Peyer's patch (tissue), 4 donors: ENCODE data around the gene CDK3.

Experiments
- POLR2A ChIP-seq, 2 donors: fragments of 450-650 bp; IDR thresholded peaks; one replicate each; pipeline ENCODE4 v1.5.1; 2017; ENCODE audit warnings: antibody characterized with exemption in 2 of 2, mild to moderate bottlenecking in 2 of 2, moderate library complexity in 2 of 2
- TF ChIP-seq, protein P1 (sequence below), 6 experiments: fragments of 450-650 bp in 4 of 6; fragments of 200-600 bp in 2 of 6; sonication (generic) in 1 of 6; IDR thresholded peaks; one replicate each; pipeline ENCODE4 v1.5.1; 2017 to 2019; ENCODE audit warnings: antibody characterized with exemption in 6 of 6, mild to moderate bottlenecking in 3 of 6, moderate library complexity in 1 of 6

DNA sequence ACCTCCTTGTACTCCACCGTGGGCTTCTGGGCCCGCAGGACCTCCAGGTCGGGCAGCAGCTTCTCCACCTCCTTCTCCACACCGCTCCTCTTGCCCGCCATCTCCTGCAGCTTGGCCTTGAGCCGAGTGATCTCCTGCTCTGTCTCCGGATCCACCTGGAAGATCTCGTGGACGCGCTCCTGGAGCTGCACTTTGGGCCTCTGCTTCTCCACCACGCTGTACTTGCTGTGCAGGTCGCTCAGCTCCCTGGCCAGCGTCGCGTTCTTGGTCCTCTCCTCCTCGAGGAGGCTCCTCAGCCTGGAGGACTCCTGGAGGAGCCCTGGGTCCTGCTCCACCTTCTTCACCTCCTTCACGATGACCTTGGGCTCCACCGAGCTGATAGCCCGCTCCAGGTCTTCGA is 8.8 kb downstream of the CDK3 start:
- TF ChIP-seq POLR2A (IDR thresholded peaks at IDR 0.05), result no peak
- TF ChIP-seq, protein P1, sequence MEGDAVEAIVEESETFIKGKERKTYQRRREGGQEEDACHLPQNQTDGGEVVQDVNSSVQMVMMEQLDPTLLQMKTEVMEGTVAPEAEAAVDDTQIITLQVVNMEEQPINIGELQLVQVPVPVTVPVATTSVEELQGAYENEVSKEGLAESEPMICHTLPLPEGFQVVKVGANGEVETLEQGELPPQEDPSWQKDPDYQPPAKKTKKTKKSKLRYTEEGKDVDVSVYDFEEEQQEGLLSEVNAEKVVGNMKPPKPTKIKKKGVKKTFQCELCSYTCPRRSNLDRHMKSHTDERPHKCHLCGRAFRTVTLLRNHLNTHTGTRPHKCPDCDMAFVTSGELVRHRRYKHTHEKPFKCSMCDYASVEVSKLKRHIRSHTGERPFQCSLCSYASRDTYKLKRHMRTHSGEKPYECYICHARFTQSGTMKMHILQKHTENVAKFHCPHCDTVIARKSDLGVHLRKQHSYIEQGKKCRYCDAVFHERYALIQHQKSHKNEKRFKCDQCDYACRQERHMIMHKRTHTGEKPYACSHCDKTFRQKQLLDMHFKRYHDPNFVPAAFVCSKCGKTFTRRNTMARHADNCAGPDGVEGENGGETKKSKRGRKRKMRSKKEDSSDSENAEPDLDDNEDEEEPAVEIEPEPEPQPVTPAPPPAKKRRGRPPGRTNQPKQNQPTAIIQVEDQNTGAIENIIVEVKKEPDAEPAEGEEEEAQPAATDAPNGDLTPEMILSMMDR (IDR thresholded peaks at IDR 0.05), result no peak
